Measurements from ENCODE around the gene REPS2. TPM values are rescaled to one million over a fixed set of nuclear protein-coding genes. Genes with fewer than 3 reads are reported as not detected.
A peak's percentile ranks its signal among the peaks of the same experiment; 100 is the strongest.

Gene REPS2
- total RNA-seq, 1 donor: 1.7 TPM

GRCh38 chrX:17020851-17021821, 74.7 kb downstream of the REPS2 start:
- no peak for DNase-seq (ENCODE audit: low read depth)
- no peak overlapping the region for H3K4me3 ChIP-seq (ENCODE audit: low read depth, low read length)
- no peak for TF ChIP-seq CTCF (IDR thresholded peaks at IDR 0.05; ENCODE audit: insufficient read depth, low read length)

- peak; percentile 44 for DNase-seq (ENCODE audit: low read depth)
These were observed 75.6 kb downstream of the REPS2 start for GRCh38 chrX:17021851-17022604.

GRCh38 chrX:17023661-17024060, 77.2 kb downstream of the REPS2 start:
- no peak for DNase-seq (ENCODE audit: low read depth)
- TF ChIP-seq CTCF (IDR thresholded peaks at IDR 0.05; ENCODE audit: insufficient read depth, low read length): no peak
- H3K4me3 ChIP-seq (ENCODE audit: low read depth, low read length): no peak overlapping the region

More at GRCh38 chrX:17021851-17022604, 75.6 kb downstream of the REPS2 start:
- TF ChIP-seq CTCF (IDR thresholded peaks at IDR 0.05; ENCODE audit: insufficient read depth, low read length): no peak
- no peak overlapping the region for H3K4me3 ChIP-seq (ENCODE audit: low read depth, low read length)

- TF ChIP-seq CTCF (IDR thresholded peaks at IDR 0.05; ENCODE audit: insufficient read depth, low read length): no peak
- no peak for DNase-seq (ENCODE audit: low read depth)
- no peak overlapping the region for H3K4me3 ChIP-seq (ENCODE audit: low read depth, low read length)
These were observed 78.4 kb downstream of the REPS2 start for GRCh38 chrX:17024886-17025285.

GRCh38 chrX:17025621-17026302, 79.3 kb downstream of the REPS2 start:
- DNase-seq (ENCODE audit: low read depth): no peak
- no peak overlapping the region for H3K4me3 ChIP-seq (ENCODE audit: low read depth, low read length)
- TF ChIP-seq CTCF (IDR thresholded peaks at IDR 0.05; ENCODE audit: insufficient read depth, low read length): no peak

GRCh38 chrX:17027931-17028330, 81.5 kb downstream of the REPS2 start:
- H3K4me3 ChIP-seq (ENCODE audit: low read depth, low read length): no peak overlapping the region
- DNase-seq (ENCODE audit: low read depth): no peak
- TF ChIP-seq CTCF (IDR thresholded peaks at IDR 0.05; ENCODE audit: insufficient read depth, low read length): no peak

Measured in fibroblast of the aortic adventitia (primary cell).